ENCODE results near the gene NOS1AP.

Gene NOS1AP

DNA sequence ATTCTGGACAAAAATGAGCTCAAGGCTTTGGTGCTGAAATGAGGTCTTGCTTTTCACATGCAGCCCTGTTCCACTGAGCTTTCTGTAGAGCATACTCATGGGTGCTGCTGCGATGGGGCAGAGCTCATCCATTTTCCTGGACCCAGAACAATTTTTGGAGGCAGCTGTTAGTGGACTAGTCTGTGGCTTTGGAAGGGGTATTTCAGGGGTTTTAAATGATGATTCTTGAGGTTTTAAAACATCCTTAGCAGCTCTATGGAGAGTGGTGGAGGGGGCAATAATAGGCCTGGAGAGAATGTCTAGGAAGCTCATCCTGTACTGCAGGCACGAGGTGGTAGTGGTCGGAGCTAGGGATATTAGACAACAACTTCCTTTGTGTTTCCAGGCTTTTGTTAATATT, 16.5 kb downstream of the NOS1AP start:
- TF ChIP-seq, protein P1, sequence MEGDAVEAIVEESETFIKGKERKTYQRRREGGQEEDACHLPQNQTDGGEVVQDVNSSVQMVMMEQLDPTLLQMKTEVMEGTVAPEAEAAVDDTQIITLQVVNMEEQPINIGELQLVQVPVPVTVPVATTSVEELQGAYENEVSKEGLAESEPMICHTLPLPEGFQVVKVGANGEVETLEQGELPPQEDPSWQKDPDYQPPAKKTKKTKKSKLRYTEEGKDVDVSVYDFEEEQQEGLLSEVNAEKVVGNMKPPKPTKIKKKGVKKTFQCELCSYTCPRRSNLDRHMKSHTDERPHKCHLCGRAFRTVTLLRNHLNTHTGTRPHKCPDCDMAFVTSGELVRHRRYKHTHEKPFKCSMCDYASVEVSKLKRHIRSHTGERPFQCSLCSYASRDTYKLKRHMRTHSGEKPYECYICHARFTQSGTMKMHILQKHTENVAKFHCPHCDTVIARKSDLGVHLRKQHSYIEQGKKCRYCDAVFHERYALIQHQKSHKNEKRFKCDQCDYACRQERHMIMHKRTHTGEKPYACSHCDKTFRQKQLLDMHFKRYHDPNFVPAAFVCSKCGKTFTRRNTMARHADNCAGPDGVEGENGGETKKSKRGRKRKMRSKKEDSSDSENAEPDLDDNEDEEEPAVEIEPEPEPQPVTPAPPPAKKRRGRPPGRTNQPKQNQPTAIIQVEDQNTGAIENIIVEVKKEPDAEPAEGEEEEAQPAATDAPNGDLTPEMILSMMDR (IDR thresholded peaks at IDR 0.05; ENCODE audit: control insufficient read depth, extremely low read depth, insufficient read depth): no peak
- no peak for DNase-seq (ENCODE audit: low read depth)
- no peak overlapping the region for H3K4me3 ChIP-seq (ENCODE audit: low read depth, low read length)

DNA sequence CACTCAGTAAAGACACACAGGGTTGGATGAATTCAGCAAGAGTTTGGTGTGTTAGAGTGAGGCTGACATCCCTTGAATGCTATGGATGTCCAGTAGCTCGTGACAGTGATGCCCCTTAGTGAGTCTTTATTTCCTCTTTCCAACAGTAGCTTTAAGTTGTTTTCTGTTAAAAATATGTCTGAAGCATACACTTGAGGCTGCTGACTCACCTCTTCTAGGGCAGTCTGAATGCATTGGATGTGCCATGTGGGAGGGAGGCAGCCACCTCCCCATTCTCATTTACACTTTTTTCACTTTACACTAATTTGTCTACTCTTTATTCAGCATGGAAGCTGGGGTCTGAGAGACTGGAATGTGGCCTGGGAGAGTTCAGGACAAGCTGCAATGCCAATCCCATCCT, 17.6 kb downstream of the NOS1AP start:
- H3K4me3 ChIP-seq (ENCODE audit: low read depth, low read length): no peak overlapping the region
- no peak for DNase-seq (ENCODE audit: low read depth)
- TF ChIP-seq, protein P1 (IDR thresholded peaks at IDR 0.05; ENCODE audit: control insufficient read depth, extremely low read depth, insufficient read depth): no peak

DNA sequence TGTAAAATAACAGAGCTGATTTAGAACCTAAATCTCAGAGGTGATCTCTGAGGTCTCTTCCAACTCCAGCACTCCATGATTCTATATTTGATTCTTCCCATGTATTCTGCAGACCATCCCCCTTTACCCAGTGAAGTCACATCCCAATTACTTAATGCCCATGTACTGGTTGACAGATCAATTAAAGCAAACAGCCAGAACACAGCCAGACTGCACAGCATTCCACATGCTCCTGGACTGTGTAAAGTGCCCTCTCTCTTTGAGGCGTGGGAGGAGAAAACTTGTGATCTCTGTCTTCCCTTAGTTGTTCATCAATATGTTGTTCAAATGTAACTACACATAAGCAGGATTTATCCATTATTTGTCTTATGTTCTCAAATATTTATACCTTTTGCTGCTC, 18.1 kb downstream of the NOS1AP start:
- TF ChIP-seq, protein P1 (IDR thresholded peaks at IDR 0.05; ENCODE audit: control insufficient read depth, extremely low read depth, insufficient read depth): no peak
- H3K4me3 ChIP-seq (ENCODE audit: low read depth, low read length): no peak overlapping the region
- no peak for DNase-seq (ENCODE audit: low read depth)

DNA sequence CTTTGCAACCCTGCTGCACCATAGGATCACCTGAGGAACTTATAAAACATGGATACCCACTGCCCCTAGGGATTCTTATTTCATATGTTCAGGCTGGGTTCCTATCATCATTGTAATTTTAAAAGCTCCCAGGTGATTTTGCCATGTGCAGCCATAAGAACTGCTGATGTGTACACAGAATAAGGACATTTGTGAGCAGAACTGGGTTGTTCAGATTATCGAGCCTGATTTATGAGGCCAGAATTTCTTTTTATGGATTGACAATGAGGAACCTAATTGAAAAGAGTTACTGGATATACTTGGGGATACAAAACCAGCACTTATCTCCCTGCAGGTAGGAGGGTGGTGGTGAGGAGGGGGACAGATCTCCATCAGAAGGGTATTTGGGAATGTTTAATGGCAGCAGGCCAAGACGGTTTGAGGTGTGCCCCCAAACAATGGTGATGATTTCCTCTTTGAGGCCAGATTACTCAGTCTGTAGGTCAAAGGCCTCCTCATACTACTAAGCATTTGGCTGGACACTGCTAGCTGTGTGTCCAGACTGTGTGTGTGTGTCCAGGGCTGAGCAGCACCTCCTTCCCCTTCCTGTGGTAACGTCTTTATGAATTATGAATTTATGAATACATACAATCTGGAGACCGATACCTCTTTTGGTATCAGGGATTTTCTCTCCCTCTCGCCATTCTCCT, 18.9 kb downstream of the NOS1AP start:
- no peak overlapping the region for H3K4me3 ChIP-seq (ENCODE audit: low read depth, low read length)
- DNase-seq (ENCODE audit: low read depth): no peak
- TF ChIP-seq, protein P1 (IDR thresholded peaks at IDR 0.05; ENCODE audit: control insufficient read depth, extremely low read depth, insufficient read depth): no peak

DNA sequence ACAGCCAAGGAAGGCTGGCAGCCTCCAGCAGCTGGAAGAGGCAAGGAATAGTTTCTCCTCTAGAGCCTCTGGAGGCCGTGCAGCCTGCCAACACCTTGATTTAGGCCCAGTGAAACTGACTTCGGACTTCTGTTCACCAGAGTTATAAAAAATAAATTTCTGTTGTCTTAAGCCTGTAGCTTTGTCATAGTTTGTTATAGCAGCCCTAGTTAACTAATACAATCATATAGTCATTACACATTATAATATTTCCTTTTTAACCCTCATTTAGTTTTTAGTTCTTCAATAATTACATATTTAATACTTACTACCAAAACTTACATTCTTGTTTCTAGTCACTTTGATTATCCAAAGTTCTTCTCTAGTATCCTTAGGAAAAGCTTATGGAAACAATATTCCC, 20.3 kb downstream of the NOS1AP start:
- DNase-seq (ENCODE audit: low read depth): no peak
- no peak overlapping the region for H3K4me3 ChIP-seq (ENCODE audit: low read depth, low read length)
- TF ChIP-seq, protein P1 (IDR thresholded peaks at IDR 0.05; ENCODE audit: control insufficient read depth, extremely low read depth, insufficient read depth): no peak

DNA sequence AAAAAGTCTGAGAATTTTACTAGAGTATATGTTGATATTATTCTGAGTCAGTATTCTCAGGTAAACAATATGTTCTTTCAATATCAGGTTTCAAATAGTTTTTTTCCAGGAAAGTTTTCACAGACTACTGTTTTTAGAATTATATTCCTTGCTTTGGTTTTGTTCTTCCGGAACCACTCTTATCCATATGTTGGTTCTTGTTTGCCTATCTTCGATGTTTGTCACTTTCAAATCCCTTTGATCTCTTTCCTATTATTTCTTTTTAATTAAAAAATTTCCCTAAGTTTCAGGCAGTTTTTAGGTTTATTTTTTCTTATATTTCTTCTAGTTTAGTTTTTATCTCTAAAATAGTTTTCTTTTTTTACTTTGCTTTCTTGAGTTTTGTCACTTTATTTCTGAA, 20.9 kb downstream of the NOS1AP start:
- TF ChIP-seq, protein P1 (IDR thresholded peaks at IDR 0.05; ENCODE audit: control insufficient read depth, extremely low read depth, insufficient read depth): no peak
- H3K4me3 ChIP-seq (ENCODE audit: low read depth, low read length): no peak overlapping the region
- DNase-seq (ENCODE audit: low read depth): no peak
